Stimulated activated CD4-positive, alpha-beta T cell treated with anti-CD3 and anti-CD28 coated beads, TNF-alpha, amount 100 ng/mL, for 1 hour (primary cell): ENCODE results near the gene TMC1.

Experiments used
- DNase-seq, 3 donors: peaks; one replicate each; pipeline ENCODE4 v3.0.0-alpha.2; 2020; ENCODE audit warnings: low read depth in 3 of 3, low spot score in 1 of 3

The TMC1 gene

GRCh38 chr9:72667181-72667580, 145.8 kb downstream of the TMC1 start:
- DNase-seq: no peak

GRCh38 chr9:72674961-72675360, 153.6 kb downstream of the TMC1 start:
- no peak for DNase-seq

GRCh38 chr9:72675586-72675985, 154.2 kb downstream of the TMC1 start:
- DNase-seq: no peak

- DNase-seq: no peak
Measured at GRCh38 chr9:72680593-72681282, 159.3 kb downstream of the TMC1 start.

- no peak for DNase-seq
Measured at GRCh38 chr9:72681283-72681630, 159.8 kb downstream of the TMC1 start.

GRCh38 chr9:72684615-72685014, 163.2 kb downstream of the TMC1 start:
- no peak for DNase-seq

- DNase-seq: no peak
Measured at GRCh38 chr9:72685911-72686310, 164.5 kb downstream of the TMC1 start.

- no peak for DNase-seq
Measured at GRCh38 chr9:72687331-72687730, 165.9 kb downstream of the TMC1 start.

GRCh38 chr9:72691671-72692070, 170.3 kb downstream of the TMC1 start:
- no peak for DNase-seq

GRCh38 chr9:72695365-72695764, 174.0 kb downstream of the TMC1 start:
- DNase-seq: no peak

- no peak for DNase-seq
Measured at GRCh38 chr9:72696511-72696910, 175.1 kb downstream of the TMC1 start.

GRCh38 chr9:72701510-72701909, 180.1 kb downstream of the TMC1 start:
- DNase-seq: no peak

GRCh38 chr9:72703574-72703973, 182.2 kb downstream of the TMC1 start:
- no peak for DNase-seq

GRCh38 chr9:72704688-72705375, 183.4 kb downstream of the TMC1 start:
- DNase-seq: no peak

GRCh38 chr9:72718503-72718902, 197.1 kb downstream of the TMC1 start:
- DNase-seq: no peak

- DNase-seq: no peak
Measured at GRCh38 chr9:72721067-72721466, 199.7 kb downstream of the TMC1 start.

GRCh38 chr9:72726947-72727346, 205.5 kb downstream of the TMC1 start:
- DNase-seq: no peak

GRCh38 chr9:72728031-72728770, 206.8 kb downstream of the TMC1 start:
- no peak for DNase-seq

- no peak for DNase-seq
Measured at GRCh38 chr9:72733895-72734294, 212.5 kb downstream of the TMC1 start.

GRCh38 chr9:72734631-72735030, 213.2 kb downstream of the TMC1 start:
- DNase-seq: no peak

- no peak for DNase-seq
Measured at GRCh38 chr9:72743836-72744235, 222.4 kb downstream of the TMC1 start.

- DNase-seq: no peak
Measured at GRCh38 chr9:72749276-72749675, 227.9 kb downstream of the TMC1 start.
